GM12878 (cell line): ENCODE data around the gene UBE2D3. TPM values are rescaled to one million over a fixed set of nuclear protein-coding genes. Genes with fewer than 3 reads are reported as not detected.
A peak's percentile ranks its signal among the peaks of the same experiment; 100 is the strongest.

ENCODE experiments used
- ATAC-seq: fragments of 200-7000 bp; cut with Tn5 transposase; 3 replicates; pipeline ENCODE4 v1.9.1; 2020; ENCODE audit warnings: mild to moderate bottlenecking, moderate library complexity
- BruUV-seq: library from RNA; stranded (reverse); fragments of 400-500 nt; replicated peaks from 2 replicates; lab custom pipeline; 2021; lab: Mats Ljungman, UMichigan
- CTCF ChIA-PET: fragments of 300-600 bp; sonication (Branson Sonifier 250); formaldehyde crosslinking; extraction: SDS; loops from one replicate; lab custom pipeline; 2021; ENCODE audit warnings: inconsistent platforms; lab: Yijun Ruan, JAX
- POLR2A ChIA-PET: fragments of 350-600 bp; formaldehyde crosslinking; extraction: SDS; loops from one replicate; lab custom pipeline; 2021; ENCODE audit warnings: inconsistent platforms; lab: Charles Lee
- RAD21 ChIA-PET: fragments of 300-600 bp; sonication (Branson Sonifier 250); formaldehyde crosslinking; loops from one replicate; lab custom pipeline; 2023; ENCODE audit warnings: antibody characterized with exemption; ENCODE audit not compliant: unreplicated experiment; lab: Charles Lee
- SMC1A ChIA-PET: fragments of 300-600 bp; sonication (Branson Sonifier 250); formaldehyde crosslinking; loops from one replicate; lab custom pipeline; 2023; ENCODE audit not compliant: unreplicated experiment, uncharacterized antibody; lab: Charles Lee
- DNase-seq: peaks from one replicate; pipeline ENCODE4 v3.0.0-alpha.2; 2011; ENCODE audit warnings: low read depth, low spot score
- FAIRE-seq: peaks from 3 replicates; lab custom pipeline; 2011; peaks lifted over from hg19 to GRCh38; lab: Jason Lieb, UNC
- H2AFZ ChIP-seq: 2 replicates; pipeline ENCODE4 v1.6.0; 2011; ENCODE audit warnings: low read depth, low read length, control low read depth; ENCODE audit not compliant: control insufficient read depth
- H3K27ac ChIP-seq: 2 replicates; pipeline ENCODE4 v1.5.1; 2011; ENCODE audit warnings: control low read depth; ENCODE audit not compliant: control insufficient read depth, insufficient read depth
- H3K27me3 ChIP-seq, 2 experiments: replicated peaks in 1 of 2; 2 replicates each; pipeline versions ENCODE4 v1.6.0 to v1.6.1; 2011; ENCODE audit warnings: low read length in 1 of 2; ENCODE audit not compliant: control insufficient read depth in 2 of 2, insufficient read depth in 2 of 2
- H3K36me3 ChIP-seq, 2 experiments: 2 replicates each; pipeline ENCODE4 v1.5.1; 2011; ENCODE audit warnings: low read length in 1 of 2; ENCODE audit not compliant: control insufficient read depth in 2 of 2, insufficient read depth in 2 of 2
- H3K4me1 ChIP-seq: 2 replicates; pipeline ENCODE4 v1.6.1; 2011; ENCODE audit warnings: mild to moderate bottlenecking, low read length, moderate library complexity, mixed read lengths; ENCODE audit not compliant: control insufficient read depth, insufficient read depth
- H3K4me2 ChIP-seq: 2 replicates; pipeline ENCODE4 v1.6.0; 2011; ENCODE audit warnings: control low read depth; ENCODE audit not compliant: control insufficient read depth, insufficient read depth
- H3K4me3 ChIP-seq: fragments of 200-600 bp; sonication (generic); 2 replicates; pipeline ENCODE4 v1.5.1; 2016
- H3K79me2 ChIP-seq: 2 replicates; pipeline ENCODE4 v1.6.0; 2011; ENCODE audit warnings: low read length; ENCODE audit not compliant: control insufficient read depth, insufficient read depth
- H3K9ac ChIP-seq: 2 replicates; pipeline ENCODE4 v1.8.0; 2011; ENCODE audit warnings: low read length, control low read depth, mixed read lengths; ENCODE audit not compliant: control insufficient read depth, insufficient read depth
- H3K9me3 ChIP-seq: replicated peaks from 3 replicates; pipeline ENCODE4 v1.5.1; 2011; ENCODE audit warnings: mild to moderate bottlenecking, low read length; ENCODE audit not compliant: control insufficient read depth, insufficient read depth
- H4K20me1 ChIP-seq: 2 replicates; pipeline ENCODE4 v1.6.0; 2011; ENCODE audit not compliant: control insufficient read depth, insufficient read depth
- E2F8 ChIP-seq: fragments of 450-650 bp; IDR thresholded peaks from 2 replicates; pipeline ENCODE4 v1.6.1; 2018; ENCODE audit warnings: mild to moderate bottlenecking, low read depth, moderate library complexity; ENCODE audit not compliant: partially characterized antibody
- EP300 ChIP-seq, 2 experiments: fragments of 150-350 bp in 1 of 2; IDR thresholded peaks; 2 replicates each; pipeline ENCODE4 v1.6.1; 2011 to 2012; ENCODE audit warnings: low read depth in 2 of 2, low read length in 2 of 2, borderline replicate concordance in 1 of 2, improper control_type of control experiment in 1 of 2, inconsistent platforms in 1 of 2; ENCODE audit not compliant: control insufficient read depth in 1 of 2
- GATAD2B ChIP-seq: fragments of 450-650 bp; conservative IDR thresholded peaks from 2 replicates; pipeline ENCODE4 v1.6.1; 2017; ENCODE audit warnings: low read depth, mild to moderate bottlenecking, moderate library complexity
- MXI1 ChIP-seq: fragments of 150-350 bp; IDR thresholded peaks from 2 replicates; pipeline ENCODE4 v1.6.1; 2011; ENCODE audit warnings: low read depth, mild to moderate bottlenecking, inconsistent platforms, low read length, improper control_type of control experiment
- POLR2AphosphoS2 ChIP-seq: IDR thresholded peaks from 2 replicates; pipeline ENCODE4 v1.6.1; 2011; ENCODE audit warnings: low read depth, mild to moderate bottlenecking, low read length, improper control_type of control experiment, moderate library complexity
- TBL1XR1 ChIP-seq: IDR thresholded peaks from 2 replicates; pipeline ENCODE4 v1.6.1; 2012; ENCODE audit warnings: low read depth, low read length, improper control_type of control experiment
- TCF7 ChIP-seq: IDR thresholded peaks from 2 replicates; pipeline ENCODE4 v1.6.1; 2014; ENCODE audit warnings: antibody characterized with exemption, borderline replicate concordance
- WGBS: methylation state at CpG from one replicate; pipeline ENCODE4 v1.1.6; 2016; ENCODE audit warnings: low lambda C conversion rate; ENCODE audit not compliant: insufficient replicate concordance, insufficient coverage; ENCODE audit errors: missing lambda C conversion rate; 5-methylcytosine and 5-hydroxymethylcytosine counted together
- in situ Hi-C: fragments of 300-500 bp; cut with MboI; formaldehyde crosslinking; loops from 9 replicates; pipeline ENCODE4 v1.14.3; 2018; ENCODE audit warnings: mixed read lengths
- intact Hi-C: fragments of 100-400 bp; cut with micrococcal nuclease; formaldehyde crosslinking; loops from one replicate; pipeline ENCODE4 v1.14.2; 2022; ENCODE audit not compliant: unreplicated experiment
- polyA plus RNA-seq, 11 experiments: library from polyadenylated mRNA; depleted of rRNA in 4 of 11; unstranded in 6 of 11; stranded (reverse) in 5 of 11; fragments of >200 nt; fragmentation: Nextera tagmentation in 4 of 11; fragmentation: Illumina TruSeq in 1 of 11; extraction: Ambion mirVana in 4 of 11; extraction: Trizol in 1 of 11; gene quantifications; 1 replicate in 1 of 11; 2 replicates in 10 of 11; pipeline versions ENCODE4 v1.2.1 to v1.2.3, GENCODE V29; 2011 to 2016; ENCODE audit warnings: inconsistent platforms in 2 of 11, missing spikeins in 2 of 11, low read depth in 1 of 11
- total RNA-seq, 4 experiments: library from RNA; depleted of rRNA in 3 of 4; stranded (reverse); fragments of >200 nt in 3 of 4; fragmentation: Illumina TruSeq in 1 of 4; extraction: Trizol in 1 of 4; gene quantifications; 2 replicates each; pipeline versions ENCODE4 v1.2.1 to v1.2.3, GENCODE V29; 2013 to 2021
- TF ChIP-seq, protein P1 (sequence below): fragments of 450-650 bp; formaldehyde crosslinking; IDR thresholded peaks from 2 replicates; pipeline ENCODE4 v1.4.0; 2020; ENCODE audit warnings: mild to moderate bottlenecking, moderate library complexity
- TF ChIP-seq, protein P2 (sequence below): fragments of 450-650 bp; IDR thresholded peaks from 2 replicates; pipeline ENCODE4 v1.6.1; 2018; ENCODE audit warnings: borderline replicate concordance, mild to moderate bottlenecking; ENCODE audit not compliant: partially characterized antibody
- TF ChIP-seq, protein P3 (sequence below): IDR thresholded peaks from 2 replicates; pipeline ENCODE4 v1.6.1; 2011; ENCODE audit warnings: low read depth, mild to moderate bottlenecking, low read length, moderate library complexity, borderline replicate concordance; ENCODE audit errors: extremely low read depth

The UBE2D3 gene
- total and polyA plus RNA-seq, 10 of the 15 experiments (the other 5 are each of a cell fraction or from before 2014, with no cell fraction given), result 162 to 572 (median 395) TPM

DNA sequence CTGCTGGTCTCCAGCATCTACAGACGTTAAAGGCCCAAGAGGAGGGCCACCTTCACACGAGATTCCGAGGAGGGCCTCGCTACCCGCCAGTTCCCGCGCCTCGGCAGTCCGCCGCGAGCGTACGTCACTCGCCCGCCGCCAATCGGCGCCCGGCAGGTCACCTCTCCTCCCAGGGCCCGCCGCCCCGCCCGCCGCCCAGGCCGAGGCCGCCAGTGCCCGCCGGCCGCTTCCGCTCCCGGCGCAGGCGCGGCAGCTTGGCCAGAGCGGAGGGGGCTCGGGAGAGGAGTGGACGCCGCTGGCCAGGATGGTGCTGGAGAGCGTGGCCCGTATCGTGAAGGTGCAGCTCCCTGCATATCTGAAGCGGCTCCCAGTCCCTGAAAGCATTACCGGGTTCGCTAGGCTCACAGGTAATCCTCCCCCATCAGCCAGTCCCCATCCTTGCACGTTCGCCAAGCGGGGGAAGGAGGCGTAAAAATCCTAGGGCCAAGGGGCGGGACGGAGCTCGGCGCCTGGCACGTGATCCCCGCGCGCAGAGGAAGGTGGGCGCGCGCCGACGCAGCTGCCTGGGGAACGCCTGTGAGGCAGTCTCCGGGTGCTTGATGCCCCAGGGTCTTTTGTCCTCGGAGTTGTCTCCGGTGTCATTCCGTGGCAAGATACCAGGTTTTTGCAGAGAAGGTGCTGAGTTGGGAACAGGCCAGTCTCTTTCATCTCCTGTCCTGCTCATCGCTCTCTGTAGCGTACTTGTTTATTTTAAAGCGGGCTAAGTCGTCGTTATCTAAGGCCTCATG is 41.6 kb upstream of the UBE2D3 start, which contains the start of gene CISD2:
TSS of gene CISD2 (plus strand) at position 212 of the 788 bp plus-strand sequence. CDS start at position 305, 93 bp downstream.
- no TSS peak for BruUV-seq
- FAIRE-seq (peak; percentile 65), ATAC-seq (peak; percentile 87), DNase-seq (peak; percentile 80)
- peak within 1 kb of the TSS; percentile 97 for H3K9ac ChIP-seq
- H3K9me3 ChIP-seq, result no peaks in the 10 kb centered on the region; the same call in 1 of the 3 replicates
- peak within 1 kb of the TSS; percentile 86 for H3K4me3 ChIP-seq
- H3K4me2 ChIP-seq, result peak within 1 kb of the TSS; percentile 94
- 1% methylated on average over 55 of the region's 71 CpGs for WGBS
- H3K4me1 ChIP-seq, result peaks cover 5% of the 10 kb centered on the region; the same call in 1 of the 2 replicates
- ChIA-PET RAD21 (interaction anchor here (1.0 to 7.4 kb wide), 8 partner anchors 15 to 206 kb away, joined by 3 to 139 read pairs (median 4); partner anchors contain the start of genes MANBA and UBE2D3), POLR2A (interaction anchor here (0.9 to 5.4 kb wide), 6 partner anchors 13 to 366 kb away, joined by 3 to 164 read pairs (median 6); partner anchors contain the start of genes MANBA and UBE2D3), SMC1A (interaction anchor here (0.9 to 5.4 kb wide), 7 partner anchors 17 to 335 kb away, joined by 3 to 91 read pairs (median 5); partner anchors contain the start of genes MANBA and UBE2D3), CTCF (interaction anchor here (1.0 to 4.7 kb wide), 3 partner anchors 41 to 139 kb away, joined by 4 to 30 read pairs (median 4); partner anchors contain the start of gene UBE2D3)
- no peaks in the 10 kb centered on the region for H4K20me1 ChIP-seq
- no peaks in the 10 kb centered on the region for H3K36me3 ChIP-seq
- peak within 1 kb of the TSS; percentile 98 for H3K27ac ChIP-seq
- intact Hi-C loops, result loop anchor here (1.0 to 5.0 kb wide), 5 partner anchors 41 to 368 kb away; partner anchors contain the start of genes MANBA and NFKB1
- H3K27me3 ChIP-seq, result no peaks in the 10 kb centered on the region
- peaks cover 82% of the 10 kb centered on the region for H3K79me2 ChIP-seq
- H2AFZ ChIP-seq, result peak within 1 kb of the TSS; percentile 96
- in situ Hi-C loops, result no loop called here
- TF ChIP-seq TCF7 (no peak), E2F8 (peak; percentile 12), EP300 (IDR thresholded peaks at IDR 0.05; ENCODE audit: borderline replicate concordance in 1 of 2, control insufficient read depth in 1 of 2, low read depth in 2 of 2, low read length in 2 of 2) (0 out of 4 replicates have a peak, but pooled peaks of 1 of the 2 experiments have one; percentile 18), GATAD2B (peak; percentile 95), MXI1 (peak; percentile 71), POLR2AphosphoS2 (peak; percentile 89), TBL1XR1 (0 out of 2 replicates have a peak, but pooled peaks have one; percentile 53)
- TF ChIP-seq, protein P1, sequence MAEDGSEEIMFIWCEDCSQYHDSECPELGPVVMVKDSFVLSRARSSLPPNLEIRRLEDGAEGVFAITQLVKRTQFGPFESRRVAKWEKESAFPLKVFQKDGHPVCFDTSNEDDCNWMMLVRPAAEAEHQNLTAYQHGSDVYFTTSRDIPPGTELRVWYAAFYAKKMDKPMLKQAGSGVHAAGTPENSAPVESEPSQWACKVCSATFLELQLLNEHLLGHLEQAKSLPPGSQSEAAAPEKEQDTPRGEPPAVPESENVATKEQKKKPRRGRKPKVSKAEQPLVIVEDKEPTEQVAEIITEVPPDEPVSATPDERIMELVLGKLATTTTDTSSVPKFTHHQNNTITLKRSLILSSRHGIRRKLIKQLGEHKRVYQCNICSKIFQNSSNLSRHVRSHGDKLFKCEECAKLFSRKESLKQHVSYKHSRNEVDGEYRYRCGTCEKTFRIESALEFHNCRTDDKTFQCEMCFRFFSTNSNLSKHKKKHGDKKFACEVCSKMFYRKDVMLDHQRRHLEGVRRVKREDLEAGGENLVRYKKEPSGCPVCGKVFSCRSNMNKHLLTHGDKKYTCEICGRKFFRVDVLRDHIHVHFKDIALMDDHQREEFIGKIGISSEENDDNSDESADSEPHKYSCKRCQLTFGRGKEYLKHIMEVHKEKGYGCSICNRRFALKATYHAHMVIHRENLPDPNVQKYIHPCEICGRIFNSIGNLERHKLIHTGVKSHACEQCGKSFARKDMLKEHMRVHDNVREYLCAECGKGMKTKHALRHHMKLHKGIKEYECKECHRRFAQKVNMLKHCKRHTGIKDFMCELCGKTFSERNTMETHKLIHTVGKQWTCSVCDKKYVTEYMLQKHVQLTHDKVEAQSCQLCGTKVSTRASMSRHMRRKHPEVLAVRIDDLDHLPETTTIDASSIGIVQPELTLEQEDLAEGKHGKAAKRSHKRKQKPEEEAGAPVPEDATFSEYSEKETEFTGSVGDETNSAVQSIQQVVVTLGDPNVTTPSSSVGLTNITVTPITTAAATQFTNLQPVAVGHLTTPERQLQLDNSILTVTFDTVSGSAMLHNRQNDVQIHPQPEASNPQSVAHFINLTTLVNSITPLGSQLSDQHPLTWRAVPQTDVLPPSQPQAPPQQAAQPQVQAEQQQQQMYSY (CRISPR knock-in tag), result no peak
- TF ChIP-seq, protein P2, sequence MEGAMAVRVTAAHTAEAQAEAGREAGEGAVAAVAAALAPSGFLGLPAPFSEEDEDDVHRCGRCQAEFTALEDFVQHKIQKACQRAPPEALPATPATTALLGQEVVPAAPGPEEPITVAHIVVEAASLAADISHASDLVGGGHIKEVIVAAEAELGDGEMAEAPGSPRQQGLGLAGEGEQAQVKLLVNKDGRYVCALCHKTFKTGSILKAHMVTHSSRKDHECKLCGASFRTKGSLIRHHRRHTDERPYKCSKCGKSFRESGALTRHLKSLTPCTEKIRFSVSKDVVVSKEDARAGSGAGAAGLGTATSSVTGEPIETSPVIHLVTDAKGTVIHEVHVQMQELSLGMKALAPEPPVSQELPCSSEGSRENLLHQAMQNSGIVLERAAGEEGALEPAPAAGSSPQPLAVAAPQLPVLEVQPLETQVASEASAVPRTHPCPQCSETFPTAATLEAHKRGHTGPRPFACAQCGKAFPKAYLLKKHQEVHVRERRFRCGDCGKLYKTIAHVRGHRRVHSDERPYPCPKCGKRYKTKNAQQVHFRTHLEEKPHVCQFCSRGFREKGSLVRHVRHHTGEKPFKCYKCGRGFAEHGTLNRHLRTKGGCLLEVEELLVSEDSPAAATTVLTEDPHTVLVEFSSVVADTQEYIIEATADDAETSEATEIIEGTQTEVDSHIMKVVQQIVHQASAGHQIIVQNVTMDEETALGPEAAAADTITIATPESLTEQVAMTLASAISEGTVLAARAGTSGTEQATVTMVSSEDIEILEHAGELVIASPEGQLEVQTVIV, result no peak
- TF ChIP-seq, protein P3, sequence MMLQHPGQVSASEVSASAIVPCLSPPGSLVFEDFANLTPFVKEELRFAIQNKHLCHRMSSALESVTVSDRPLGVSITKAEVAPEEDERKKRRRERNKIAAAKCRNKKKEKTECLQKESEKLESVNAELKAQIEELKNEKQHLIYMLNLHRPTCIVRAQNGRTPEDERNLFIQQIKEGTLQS, result peak; percentile 65; the same call in 1 of the 2 replicates
